OCI-M2 (cell line): ENCODE results near the gene MEGF6.

Experiments
- DNase-seq: peaks from one replicate; lab custom pipeline; 2025; ENCODE audit not compliant: unreplicated experiment; lab: John Stamatoyannopoulos, UW

The MEGF6 gene

GRCh38 chr1:3506943-3507342 is 104.4 kb downstream of the MEGF6 start:
- no peak for DNase-seq

GRCh38 chr1:3506041-3506440 is 105.3 kb downstream of the MEGF6 start:
- DNase-seq = no peak

GRCh38 chr1:3505161-3505560 is 106.1 kb downstream of the MEGF6 start:
- no peak for DNase-seq

- no peak for DNase-seq
These were observed 106.5 kb downstream of the MEGF6 start for GRCh38 chr1:3504822-3505153.

GRCh38 chr1:3504151-3504821 is 107.0 kb downstream of the MEGF6 start:
- DNase-seq = no peak

- DNase-seq = no peak
These were observed 107.8 kb downstream of the MEGF6 start for GRCh38 chr1:3503525-3503886.

DNA sequence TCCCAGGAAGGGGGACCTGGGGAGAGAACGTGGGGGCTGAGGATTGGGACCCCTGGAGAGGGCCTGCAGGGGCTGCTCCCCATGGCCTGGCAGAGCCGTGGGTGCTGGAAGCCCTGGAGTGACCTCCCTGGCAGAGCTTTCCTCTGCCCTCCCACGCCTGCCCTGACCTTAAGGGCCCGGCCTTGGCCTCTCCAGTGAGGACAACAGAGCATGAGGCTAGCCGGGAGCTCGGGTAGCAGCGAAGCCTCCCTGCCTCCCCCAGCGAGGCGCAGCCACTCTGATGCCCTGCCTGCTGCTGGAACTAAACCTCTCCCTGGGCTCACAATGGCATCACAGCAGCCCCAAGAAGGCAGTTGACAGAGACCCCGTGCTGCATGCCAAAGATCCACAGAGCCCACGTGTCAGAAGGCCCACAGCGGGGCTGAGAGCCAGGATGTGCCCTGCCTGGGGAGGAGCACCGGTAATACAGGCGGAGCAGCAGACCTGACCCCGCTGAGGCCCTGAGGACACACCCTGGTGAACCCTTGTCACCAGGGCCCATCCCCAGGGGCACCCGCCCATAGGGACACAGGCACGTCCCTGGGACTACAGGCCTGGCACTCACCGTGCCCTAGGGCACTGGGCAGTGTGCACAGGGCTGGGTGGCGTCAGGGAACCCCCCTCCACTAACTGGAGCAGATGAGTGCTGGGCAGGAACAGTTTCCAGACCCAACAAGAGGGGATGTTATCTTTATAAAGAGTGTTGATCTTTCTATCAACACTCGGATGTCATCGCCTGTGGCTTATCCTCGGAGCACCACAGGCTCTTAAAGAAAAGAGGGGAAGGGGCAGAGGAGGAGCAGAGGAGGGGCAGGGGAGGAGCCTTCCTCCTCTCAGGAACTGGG is 108.4 kb downstream of the MEGF6 start:
- no peak for DNase-seq

DNA sequence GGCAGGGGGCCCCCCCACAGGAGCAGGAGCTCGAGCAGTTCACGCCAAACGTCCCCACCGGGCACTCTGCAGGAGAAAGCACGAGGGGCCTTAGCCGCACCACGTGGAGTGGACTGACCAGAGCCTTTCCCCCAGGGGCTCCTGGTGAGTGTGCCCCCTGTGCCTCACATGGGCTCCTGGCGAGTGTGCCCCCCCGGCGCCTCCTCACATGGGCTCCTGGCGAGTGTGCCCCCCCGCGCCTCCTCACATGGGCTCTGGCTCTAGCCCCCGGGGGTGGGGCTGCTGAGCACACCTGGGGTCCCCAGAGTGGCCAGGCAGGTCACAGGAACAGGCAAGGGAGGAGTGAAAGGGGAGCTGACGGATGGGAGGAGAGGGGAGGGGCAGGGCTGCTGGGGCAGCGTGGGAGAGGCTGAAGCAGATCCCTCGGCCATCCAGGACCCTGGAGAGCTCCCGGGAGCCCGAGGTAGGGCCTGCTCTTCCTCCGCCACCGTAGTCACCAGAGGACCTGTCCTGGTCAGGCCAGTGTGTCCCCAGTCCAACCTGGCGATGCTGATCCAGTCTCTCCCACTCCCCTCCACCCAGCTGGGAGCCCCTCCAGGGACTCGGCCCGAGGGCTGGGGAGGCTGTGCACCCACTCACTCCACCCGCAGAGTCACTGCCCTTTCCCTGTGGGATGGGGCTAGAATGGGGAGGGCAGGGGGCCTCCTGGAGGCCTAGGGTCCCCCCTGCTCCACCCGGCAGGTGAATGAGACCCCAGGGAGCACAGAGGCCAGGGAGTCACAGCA is 109.3 kb downstream of the MEGF6 start:
- DNase-seq = no peak

GRCh38 chr1:3501437-3501836 is 109.9 kb downstream of the MEGF6 start:
- DNase-seq = no peak

- no peak for DNase-seq
These were observed 111.0 kb downstream of the MEGF6 start for GRCh38 chr1:3500265-3500835.

GRCh38 chr1:3499611-3500010 is 111.7 kb downstream of the MEGF6 start:
- no peak for DNase-seq

- no peak for DNase-seq
These were observed 112.3 kb downstream of the MEGF6 start for GRCh38 chr1:3498986-3499385.

DNA sequence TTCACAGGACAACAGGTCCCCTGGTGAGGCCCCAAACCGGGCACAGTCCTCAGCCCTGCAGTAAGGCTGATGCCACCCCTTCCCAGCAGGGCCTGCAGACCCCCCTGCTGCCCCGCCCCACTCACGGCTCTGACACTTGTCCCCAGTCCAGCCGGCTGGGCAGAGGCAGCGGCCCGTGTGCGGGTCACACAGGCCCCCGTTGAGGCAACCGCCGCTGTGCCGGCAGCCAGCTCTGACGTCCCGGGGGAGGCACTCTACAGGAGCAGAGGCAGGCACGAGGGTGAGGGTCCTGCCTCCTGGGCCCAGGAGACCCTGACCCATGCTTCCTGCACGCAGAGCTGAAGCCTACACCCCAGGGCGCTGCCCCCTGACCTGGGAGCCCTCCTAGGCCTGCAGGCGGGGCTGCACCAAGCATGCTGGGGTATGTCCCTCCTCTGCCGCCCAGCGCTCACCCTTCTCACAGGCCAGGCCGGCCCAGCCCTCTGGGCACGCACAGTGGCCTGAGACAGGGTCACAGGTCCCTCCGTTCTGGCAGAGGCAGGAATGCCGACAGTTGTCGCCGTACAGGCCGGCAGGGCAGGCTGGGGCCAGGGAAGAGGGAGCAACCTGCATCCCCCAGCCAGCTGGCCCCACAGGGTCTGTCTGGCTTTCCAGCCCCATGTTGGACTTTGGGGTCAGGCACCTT is 112.9 kb downstream of the MEGF6 start:
- no peak for DNase-seq

- DNase-seq = no peak
These were observed 113.8 kb downstream of the MEGF6 start for GRCh38 chr1:3497521-3497920.

GRCh38 chr1:3496916-3497315 is 114.4 kb downstream of the MEGF6 start:
- no peak for DNase-seq

DNA sequence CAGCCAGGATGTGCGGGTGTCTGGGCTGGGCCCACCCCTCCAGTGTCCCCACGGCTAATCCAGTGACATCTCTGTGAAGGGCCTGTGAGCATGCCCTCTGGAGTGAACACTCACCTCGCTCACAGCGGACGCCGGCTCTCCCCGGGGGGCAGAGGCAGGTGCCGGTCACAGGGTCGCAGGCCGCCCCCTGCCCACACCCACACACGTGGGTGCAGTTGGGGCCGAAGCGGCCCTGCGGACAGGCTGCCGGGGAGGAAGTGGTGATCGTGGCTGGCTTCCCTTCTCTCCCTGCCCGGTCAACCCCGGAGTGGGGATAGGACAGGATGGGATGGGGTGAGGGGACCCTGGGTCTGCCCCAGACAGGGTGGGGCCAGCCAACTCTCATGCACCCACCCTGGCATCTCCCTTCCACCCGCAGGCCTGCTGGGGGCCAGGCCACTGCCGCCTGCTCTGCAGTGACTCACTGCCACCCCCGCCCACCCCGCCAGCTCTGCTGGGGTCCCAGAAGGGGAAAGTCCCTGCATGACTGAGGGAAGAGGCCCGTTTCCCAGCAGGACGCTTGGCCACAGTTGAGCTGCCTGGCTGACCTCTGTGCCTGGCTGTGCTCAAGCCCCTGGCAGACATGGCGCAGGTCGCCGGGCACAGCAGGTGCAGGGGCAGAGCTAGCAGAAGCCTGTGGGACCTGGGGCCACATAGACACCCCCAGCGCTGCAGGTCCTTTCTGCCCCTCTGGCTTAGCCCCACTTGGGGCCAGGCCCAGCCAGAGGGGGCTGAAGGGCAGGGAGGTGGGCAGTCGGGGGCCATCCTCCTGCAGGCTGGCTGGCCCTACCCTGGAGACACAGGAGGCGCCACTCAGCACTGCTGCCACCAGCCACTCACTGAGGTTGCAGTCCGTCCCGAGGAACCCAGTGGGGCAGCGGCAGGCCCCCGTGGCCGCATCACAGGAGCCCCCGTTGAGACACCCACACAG is 115.2 kb downstream of the MEGF6 start:
- DNase-seq = no peak

DNA sequence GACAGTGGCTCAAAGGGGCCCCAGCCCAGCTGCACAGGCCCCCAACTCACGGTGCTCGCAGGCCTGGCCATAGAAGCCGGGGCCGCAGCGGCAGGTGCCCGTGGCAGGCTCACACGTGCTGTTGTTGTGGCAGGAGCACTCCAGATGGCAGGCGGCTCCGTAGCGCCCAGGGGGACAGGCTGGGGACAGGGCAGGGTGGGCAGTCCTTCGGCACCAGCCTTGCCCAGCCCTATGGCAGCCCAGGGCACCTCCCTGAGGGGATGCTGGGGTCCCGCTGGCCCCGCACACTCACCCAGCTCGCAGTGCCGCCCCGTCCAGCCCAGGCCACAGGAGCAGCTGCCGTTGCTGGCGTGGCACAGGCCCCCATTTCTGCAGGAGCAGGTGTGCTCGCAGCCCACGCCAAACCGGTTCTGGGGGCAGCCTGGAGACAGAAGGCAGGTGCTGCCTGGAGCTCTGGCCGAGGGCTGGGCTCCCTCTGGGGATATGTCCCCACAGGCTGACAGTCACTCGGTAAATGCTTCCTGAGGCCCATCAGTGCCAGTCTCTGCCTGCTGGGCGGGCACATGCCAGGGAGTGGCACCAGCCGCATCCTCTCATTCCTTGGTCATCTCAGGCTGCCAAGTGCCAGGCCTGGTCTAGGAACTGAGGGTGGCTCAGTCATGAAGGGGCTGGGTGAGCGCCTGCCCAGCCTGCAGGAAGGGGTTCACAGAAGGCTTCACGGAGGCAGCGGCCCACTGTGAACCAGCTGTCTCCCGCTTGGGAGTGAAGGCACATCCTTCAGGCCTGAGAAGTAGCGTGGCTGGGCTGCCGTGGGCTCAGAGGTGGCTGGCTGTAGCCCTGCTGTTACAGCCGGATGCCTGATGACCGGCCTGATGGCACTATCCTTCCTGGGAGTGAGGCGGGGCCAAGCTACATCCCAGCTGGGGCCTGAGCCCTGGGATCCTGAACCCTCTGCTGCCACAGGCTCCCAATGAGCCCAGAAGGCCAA is 116.7 kb downstream of the MEGF6 start:
- no peak for DNase-seq

DNA sequence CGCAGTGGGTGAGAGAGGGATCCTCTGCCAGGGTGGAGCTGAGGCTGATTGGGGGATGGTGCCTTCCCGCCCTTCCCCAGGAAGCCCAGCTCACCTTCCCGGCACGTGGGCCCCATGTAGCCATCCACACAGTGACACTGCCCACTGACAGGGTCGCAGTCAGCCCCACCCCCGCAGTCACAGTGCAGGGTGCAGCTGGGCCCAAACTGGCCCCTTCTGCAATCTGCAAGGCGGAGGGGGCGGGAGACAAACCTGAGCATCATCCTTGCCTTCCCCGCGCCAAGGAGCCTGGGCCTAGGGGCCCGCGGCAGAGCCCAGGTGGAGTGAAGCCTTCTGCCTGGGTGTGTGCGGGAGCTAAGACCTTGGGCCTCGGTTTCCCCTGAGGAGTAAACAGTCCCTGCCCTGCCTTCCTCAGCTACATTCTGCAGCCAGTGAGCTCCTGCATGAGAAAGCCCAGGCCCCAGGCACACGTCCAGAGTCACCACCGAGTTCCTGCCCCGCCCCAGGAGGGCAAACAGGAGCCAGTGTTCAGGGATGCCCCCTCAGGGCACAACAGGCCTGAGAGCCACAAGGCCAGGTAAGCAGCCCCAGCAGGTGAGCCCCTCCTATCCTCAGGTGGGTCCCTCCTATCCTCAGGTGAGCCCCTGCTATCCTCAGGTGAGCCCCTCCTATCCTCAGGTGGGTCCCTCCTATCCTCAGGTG is 118.6 kb downstream of the MEGF6 start:
- no peak for DNase-seq
